ENCODE measurements around the gene KIF14.

Gene KIF14

GRCh38 chr1:200665861-200666260 is 45.3 kb upstream of the KIF14 start:
- H3K4me2 ChIP-seq (ENCODE audit: low read length) = no peak overlapping the region
- H2BK120ac ChIP-seq (ENCODE audit: low read depth, low read length) = no peak overlapping the region
- H4K8ac ChIP-seq (ENCODE audit: low read depth, low read length) = no peak overlapping the region
- peak; percentile 68 for DNase-seq
- peak overlapping the region; percentile 62 for H2BK5ac ChIP-seq (ENCODE audit: low read length)
- no peak overlapping the region for H3K4ac ChIP-seq (ENCODE audit: low read depth, low read length)
- no peaks in the 10 kb centered on the region for H3K79me2 ChIP-seq (ENCODE audit: control insufficient read depth, insufficient read depth, low read length)
- no peak overlapping the region for H3K18ac ChIP-seq (ENCODE audit: low read length)
- no peak overlapping the region for H4K5ac ChIP-seq (ENCODE audit: low read length)
- no CpG with 5 or more reads among the region's 2 CpGs for WGBS (ENCODE audit: extremely low coverage, insufficient coverage, low lambda C conversion rate)
- H3K9ac ChIP-seq (ENCODE audit: low read length) = no peak overlapping the region
- H2AK5ac ChIP-seq (ENCODE audit: low read length) = no peak overlapping the region
- H3K4me3 ChIP-seq (ENCODE audit: low read length) = no peak overlapping the region
- no peak overlapping the region for H2BK15ac ChIP-seq (replicated peaks; ENCODE audit: low read depth)
- H3K27ac ChIP-seq (ENCODE audit: low read depth, low read length) = no peak overlapping the region
- H3K56ac ChIP-seq (ENCODE audit: low read length) = no peak overlapping the region
- H3K36me3 ChIP-seq (ENCODE audit: control insufficient read depth, insufficient read depth, low read length) = no peaks in the 10 kb centered on the region
- H3K79me1 ChIP-seq (ENCODE audit: low read length) = peaks cover 3% of the 10 kb centered on the region
- H3K4me1 ChIP-seq (ENCODE audit: control insufficient read depth, low read depth, low read length) = peaks cover 5% of the 10 kb centered on the region
- no peak overlapping the region for H3K23ac ChIP-seq (ENCODE audit: low read length)
- H3K27me3 ChIP-seq (ENCODE audit: insufficient read depth, low read length, poor library complexity) = no peaks in the 10 kb centered on the region

- no peak overlapping the region for H3K9ac ChIP-seq (ENCODE audit: low read length)
- no peak overlapping the region for H4K5ac ChIP-seq (ENCODE audit: low read length)
- H3K4me2 ChIP-seq (ENCODE audit: low read length) = no peak overlapping the region
- no peaks in the 10 kb centered on the region for H3K27me3 ChIP-seq (ENCODE audit: insufficient read depth, low read length, poor library complexity)
- H3K36me3 ChIP-seq (ENCODE audit: control insufficient read depth, insufficient read depth, low read length) = no peaks in the 10 kb centered on the region
- WGBS (ENCODE audit: extremely low coverage, insufficient coverage, low lambda C conversion rate) = no CpG with 5 or more reads among the region's 6 CpGs
- no peak overlapping the region for H3K4ac ChIP-seq (ENCODE audit: low read depth, low read length)
- H3K18ac ChIP-seq (ENCODE audit: low read length) = no peak overlapping the region
- H4K8ac ChIP-seq (ENCODE audit: low read depth, low read length) = no peak overlapping the region
- DNase-seq = no peak
- no peaks in the 10 kb centered on the region for H3K79me2 ChIP-seq (ENCODE audit: control insufficient read depth, insufficient read depth, low read length)
- H3K79me1 ChIP-seq (ENCODE audit: low read length) = peaks cover 2% of the 10 kb centered on the region
- H3K23ac ChIP-seq (ENCODE audit: low read length) = no peak overlapping the region
- H3K4me1 ChIP-seq (ENCODE audit: control insufficient read depth, low read depth, low read length) = peaks cover 6% of the 10 kb centered on the region
- H3K27ac ChIP-seq (ENCODE audit: low read depth, low read length) = no peak overlapping the region
- no peak overlapping the region for H3K56ac ChIP-seq (ENCODE audit: low read length)
- H2BK120ac ChIP-seq (ENCODE audit: low read depth, low read length) = no peak overlapping the region
- no peak overlapping the region for H2BK15ac ChIP-seq (replicated peaks; ENCODE audit: low read depth)
- H3K4me3 ChIP-seq (ENCODE audit: low read length) = no peak overlapping the region
- no peak overlapping the region for H2AK5ac ChIP-seq (ENCODE audit: low read length)
- H2BK5ac ChIP-seq (ENCODE audit: low read length) = no peak overlapping the region
These were observed 40.2 kb upstream of the KIF14 start for GRCh38 chr1:200660719-200661118.

GRCh38 chr1:200659269-200659668 is 38.7 kb upstream of the KIF14 start:
- H4K5ac ChIP-seq (ENCODE audit: low read length) = no peak overlapping the region
- peaks cover 6% of the 10 kb centered on the region for H3K4me1 ChIP-seq (ENCODE audit: control insufficient read depth, low read depth, low read length)
- H2AK5ac ChIP-seq (ENCODE audit: low read length) = no peak overlapping the region
- H3K27me3 ChIP-seq (ENCODE audit: insufficient read depth, low read length, poor library complexity) = no peaks in the 10 kb centered on the region
- H3K18ac ChIP-seq (ENCODE audit: low read length) = no peak overlapping the region
- no peak overlapping the region for H3K27ac ChIP-seq (ENCODE audit: low read depth, low read length)
- no peak overlapping the region for H3K4me3 ChIP-seq (ENCODE audit: low read length)
- DNase-seq = peak; percentile 97
- no peaks in the 10 kb centered on the region for H3K79me2 ChIP-seq (ENCODE audit: control insufficient read depth, insufficient read depth, low read length)
- no peak overlapping the region for H3K4me2 ChIP-seq (ENCODE audit: low read length)
- peaks cover 2% of the 10 kb centered on the region for H3K79me1 ChIP-seq (ENCODE audit: low read length)
- H3K4ac ChIP-seq (ENCODE audit: low read depth, low read length) = no peak overlapping the region
- H2BK5ac ChIP-seq (ENCODE audit: low read length) = no peak overlapping the region
- H3K23ac ChIP-seq (ENCODE audit: low read length) = no peak overlapping the region
- no peak overlapping the region for H3K56ac ChIP-seq (ENCODE audit: low read length)
- WGBS (ENCODE audit: extremely low coverage, insufficient coverage, low lambda C conversion rate) = no CpG with 5 or more reads among the region's 1 CpG
- no peak overlapping the region for H2BK120ac ChIP-seq (ENCODE audit: low read depth, low read length)
- H4K8ac ChIP-seq (ENCODE audit: low read depth, low read length) = no peak overlapping the region
- no peak overlapping the region for H3K9ac ChIP-seq (ENCODE audit: low read length)
- H3K36me3 ChIP-seq (ENCODE audit: control insufficient read depth, insufficient read depth, low read length) = no peaks in the 10 kb centered on the region
- H2BK15ac ChIP-seq (replicated peaks; ENCODE audit: low read depth) = no peak overlapping the region

DNA sequence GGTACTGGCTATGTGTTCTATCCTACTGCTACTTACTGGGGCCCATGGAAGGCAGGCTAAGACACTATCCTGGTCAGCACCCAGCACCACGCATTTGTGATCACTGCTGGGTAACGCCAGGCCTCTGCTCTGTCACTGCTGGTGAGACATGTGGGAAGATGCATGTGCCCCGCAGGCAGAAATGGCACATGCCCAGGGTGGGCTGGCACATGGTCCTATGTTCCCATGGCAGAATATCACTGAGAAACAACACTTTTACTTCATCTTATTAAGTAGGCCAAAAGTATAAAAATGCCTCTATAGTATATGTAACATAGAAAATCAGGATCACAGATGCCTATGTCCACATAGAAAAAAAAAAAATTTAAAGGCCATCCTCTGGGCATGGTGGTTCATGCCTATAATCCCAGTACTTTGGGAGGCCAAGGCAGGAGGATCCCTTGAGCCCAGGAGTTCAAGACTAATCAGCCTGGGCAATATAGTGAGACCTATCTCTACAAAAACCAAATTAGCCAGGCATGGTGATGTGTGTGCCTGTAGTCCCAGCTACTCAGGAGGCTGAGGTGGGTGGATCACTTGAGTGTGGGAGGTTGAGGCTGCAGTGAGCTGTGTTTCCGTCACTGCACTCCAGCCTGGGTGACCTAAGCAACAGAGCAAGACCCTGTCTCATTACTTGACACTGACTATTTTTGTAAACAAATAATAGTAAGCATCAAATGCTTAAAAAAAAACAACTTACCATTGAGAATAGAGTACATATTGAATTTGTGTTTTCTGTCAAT is 37.7 kb upstream of the KIF14 start:
- Histone ChIP-seq H3K36me3 (ENCODE audit: control insufficient read depth, insufficient read depth, low read length) (peaks cover 2% of the 10 kb centered on the region), H4K8ac (ENCODE audit: low read depth, low read length) (no peak overlapping the region), H4K5ac (ENCODE audit: low read length) (no peak overlapping the region), H3K4me1 (ENCODE audit: control insufficient read depth, low read depth, low read length) (peaks cover 6% of the 10 kb centered on the region), H3K18ac (ENCODE audit: low read length) (no peak overlapping the region), H3K27me3 (ENCODE audit: insufficient read depth, low read length, poor library complexity) (no peaks in the 10 kb centered on the region), H3K4ac (ENCODE audit: low read depth, low read length) (no peak overlapping the region), H3K56ac (ENCODE audit: low read length) (no peak overlapping the region), H3K4me3 (ENCODE audit: low read length) (no peak overlapping the region), H2AK5ac (ENCODE audit: low read length) (no peak overlapping the region), H3K4me2 (ENCODE audit: low read length) (no peak overlapping the region), H3K9ac (ENCODE audit: low read length) (no peak overlapping the region), H3K23ac (ENCODE audit: low read length) (no peak overlapping the region), H3K79me1 (ENCODE audit: low read length) (no peaks in the 10 kb centered on the region), H2BK5ac (ENCODE audit: low read length) (no peak overlapping the region), H2BK120ac (ENCODE audit: low read depth, low read length) (no peak overlapping the region), H3K27ac (ENCODE audit: low read depth, low read length) (no peak overlapping the region), H3K79me2 (ENCODE audit: control insufficient read depth, insufficient read depth, low read length) (no peaks in the 10 kb centered on the region), H2BK15ac (replicated peaks; ENCODE audit: low read depth) (no peak overlapping the region)
- DNase-seq = no peak
- WGBS (ENCODE audit: extremely low coverage, insufficient coverage, low lambda C conversion rate) = no CpG with 5 or more reads among the region's 4 CpGs

GRCh38 chr1:200654660-200655059 is 34.1 kb upstream of the KIF14 start:
- H3K27ac ChIP-seq (ENCODE audit: low read depth, low read length) = peak overlapping the region; percentile 25
- no peak overlapping the region for H4K8ac ChIP-seq (ENCODE audit: low read depth, low read length)

GRCh38 chr1:200653022-200653462 is 32.5 kb upstream of the KIF14 start:
- H3K18ac ChIP-seq (ENCODE audit: low read length) = no peak overlapping the region
- no peak overlapping the region for H3K27ac ChIP-seq (ENCODE audit: low read depth, low read length)
- no peak overlapping the region for H2BK120ac ChIP-seq (ENCODE audit: low read depth, low read length)
- no peak overlapping the region for H3K4ac ChIP-seq (ENCODE audit: low read depth, low read length)
- H4K5ac ChIP-seq (ENCODE audit: low read length) = no peak overlapping the region
- DNase-seq = no peak
- no peak overlapping the region for H4K8ac ChIP-seq (ENCODE audit: low read depth, low read length)
- no peak overlapping the region for H3K56ac ChIP-seq (ENCODE audit: low read length)
- no peak overlapping the region for H3K4me3 ChIP-seq (ENCODE audit: low read length)
- no peaks in the 10 kb centered on the region for H3K79me2 ChIP-seq (ENCODE audit: control insufficient read depth, insufficient read depth, low read length)
- 100% methylated on average over 1 of the region's 5 CpGs for WGBS (ENCODE audit: extremely low coverage, insufficient coverage, low lambda C conversion rate)
- no peak overlapping the region for H2BK5ac ChIP-seq (ENCODE audit: low read length)
- H3K4me1 ChIP-seq (ENCODE audit: control insufficient read depth, low read depth, low read length) = no peaks in the 10 kb centered on the region
- H2AK5ac ChIP-seq (ENCODE audit: low read length) = no peak overlapping the region
- H3K9ac ChIP-seq (ENCODE audit: low read length) = no peak overlapping the region
- no peaks in the 10 kb centered on the region for H3K79me1 ChIP-seq (ENCODE audit: low read length)
- no peak overlapping the region for H3K4me2 ChIP-seq (ENCODE audit: low read length)
- H3K23ac ChIP-seq (ENCODE audit: low read length) = no peak overlapping the region
- H3K27me3 ChIP-seq (ENCODE audit: insufficient read depth, low read length, poor library complexity) = no peaks in the 10 kb centered on the region
- H3K36me3 ChIP-seq (ENCODE audit: control insufficient read depth, insufficient read depth, low read length) = peaks cover 2% of the 10 kb centered on the region
- H2BK15ac ChIP-seq (replicated peaks; ENCODE audit: low read depth) = no peak overlapping the region

More at GRCh38 chr1:200654660-200655059, 34.1 kb upstream of the KIF14 start:
- Histone ChIP-seq H3K79me1 (ENCODE audit: low read length) (no peaks in the 10 kb centered on the region), H3K4me3 (ENCODE audit: low read length) (no peak overlapping the region), H4K5ac (ENCODE audit: low read length) (no peak overlapping the region), H2BK5ac (ENCODE audit: low read length) (no peak overlapping the region), H3K23ac (ENCODE audit: low read length) (no peak overlapping the region), H3K9ac (ENCODE audit: low read length) (no peak overlapping the region), H3K56ac (ENCODE audit: low read length) (no peak overlapping the region), H2BK120ac (ENCODE audit: low read depth, low read length) (no peak overlapping the region), H3K27me3 (ENCODE audit: insufficient read depth, low read length, poor library complexity) (no peaks in the 10 kb centered on the region), H3K4me2 (ENCODE audit: low read length) (no peak overlapping the region), H3K18ac (ENCODE audit: low read length) (no peak overlapping the region), H3K4me1 (ENCODE audit: control insufficient read depth, low read depth, low read length) (peaks cover under 1% of the 10 kb centered on the region), H3K36me3 (ENCODE audit: control insufficient read depth, insufficient read depth, low read length) (peaks cover 2% of the 10 kb centered on the region), H2AK5ac (ENCODE audit: low read length) (no peak overlapping the region), H3K79me2 (ENCODE audit: control insufficient read depth, insufficient read depth, low read length) (no peaks in the 10 kb centered on the region), H2BK15ac (replicated peaks; ENCODE audit: low read depth) (no peak overlapping the region), H3K4ac (ENCODE audit: low read depth, low read length) (no peak overlapping the region)
- WGBS (ENCODE audit: extremely low coverage, insufficient coverage, low lambda C conversion rate) = no CpG with 5 or more reads among the region's 5 CpGs
- DNase-seq = no peak
